ENCODE results near the gene KRT36. TPM values are rescaled to one million over a fixed set of nuclear protein-coding genes. Genes with fewer than 3 reads are reported as not detected.

KRT36 gene
- total RNA-seq, 1 donor from 2014 or later = not detected

DNA sequence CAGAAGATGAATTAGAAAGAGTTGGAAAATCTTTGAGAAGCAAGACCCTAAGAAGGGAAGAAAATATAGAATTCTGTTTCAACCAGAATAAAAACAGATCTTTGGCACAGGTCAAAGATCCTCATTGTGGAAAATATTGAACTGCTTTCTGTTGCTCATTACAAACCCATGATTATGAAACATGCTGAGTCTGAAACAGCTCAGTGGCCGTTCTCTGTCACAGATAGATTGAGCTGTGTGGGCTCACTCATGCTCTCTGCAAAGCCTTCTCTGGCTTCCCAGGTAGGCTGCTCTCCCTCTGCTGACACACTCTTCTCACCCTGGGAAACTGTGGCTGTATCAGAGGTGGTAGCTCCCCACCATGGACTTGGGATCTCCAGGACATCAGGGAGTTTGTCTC is 45.5 kb downstream of the KRT36 start:
- no peak overlapping the region for H3K27ac ChIP-seq
- no peak overlapping the region for H3K4me3 ChIP-seq
- H3K4me1 ChIP-seq = peaks cover 10% of the 10 kb centered on the region
- TF ChIP-seq POLR2A (IDR thresholded peaks at IDR 0.05) = no peak
- no peak for TF ChIP-seq POLR2AphosphoS5 (IDR thresholded peaks at IDR 0.05; ENCODE audit: insufficient read depth in 1 of 2, low read depth in 1 of 2)
- peak in 1 of 2 donors; percentile 52 for DNase-seq (ENCODE audit: extremely low spot score in 2 of 2)
- intact Hi-C loops (cut with DNase I) = no loop called here
- H3K27me3 ChIP-seq = no peaks in the 10 kb centered on the region
- H3K36me3 ChIP-seq = no peaks in the 10 kb centered on the region
- no peaks in the 10 kb centered on the region for H3K9me3 ChIP-seq

DNA sequence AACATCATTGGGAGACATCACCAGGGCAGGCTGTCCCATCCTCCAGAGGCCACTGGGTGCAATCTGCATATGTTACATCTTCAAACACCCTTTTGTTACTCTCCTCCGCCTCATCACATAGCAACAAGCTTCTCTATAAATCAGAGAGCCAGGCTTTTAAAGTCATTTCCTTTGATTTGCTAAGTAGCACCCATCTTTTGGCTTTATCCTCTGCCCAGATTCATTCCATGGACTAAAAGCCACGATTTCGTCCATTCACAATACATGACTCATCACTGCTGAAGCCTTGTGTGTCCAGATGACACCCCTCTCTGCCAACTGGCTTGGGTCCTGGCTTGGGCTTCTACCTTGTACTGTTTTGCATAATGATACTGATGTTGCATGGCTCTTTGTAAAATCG is 47.0 kb downstream of the KRT36 start:
- TF ChIP-seq POLR2A (IDR thresholded peaks at IDR 0.05) (no peak), POLR2AphosphoS5 (IDR thresholded peaks at IDR 0.05; ENCODE audit: insufficient read depth in 1 of 2, low read depth in 1 of 2) (no peak)
- TF ChIP-seq, protein P1, sequence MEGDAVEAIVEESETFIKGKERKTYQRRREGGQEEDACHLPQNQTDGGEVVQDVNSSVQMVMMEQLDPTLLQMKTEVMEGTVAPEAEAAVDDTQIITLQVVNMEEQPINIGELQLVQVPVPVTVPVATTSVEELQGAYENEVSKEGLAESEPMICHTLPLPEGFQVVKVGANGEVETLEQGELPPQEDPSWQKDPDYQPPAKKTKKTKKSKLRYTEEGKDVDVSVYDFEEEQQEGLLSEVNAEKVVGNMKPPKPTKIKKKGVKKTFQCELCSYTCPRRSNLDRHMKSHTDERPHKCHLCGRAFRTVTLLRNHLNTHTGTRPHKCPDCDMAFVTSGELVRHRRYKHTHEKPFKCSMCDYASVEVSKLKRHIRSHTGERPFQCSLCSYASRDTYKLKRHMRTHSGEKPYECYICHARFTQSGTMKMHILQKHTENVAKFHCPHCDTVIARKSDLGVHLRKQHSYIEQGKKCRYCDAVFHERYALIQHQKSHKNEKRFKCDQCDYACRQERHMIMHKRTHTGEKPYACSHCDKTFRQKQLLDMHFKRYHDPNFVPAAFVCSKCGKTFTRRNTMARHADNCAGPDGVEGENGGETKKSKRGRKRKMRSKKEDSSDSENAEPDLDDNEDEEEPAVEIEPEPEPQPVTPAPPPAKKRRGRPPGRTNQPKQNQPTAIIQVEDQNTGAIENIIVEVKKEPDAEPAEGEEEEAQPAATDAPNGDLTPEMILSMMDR (IDR thresholded peaks at IDR 0.05) = no peak
- intact Hi-C loops (cut with DNase I) = no loop called here
- H3K9me3 ChIP-seq = no peaks in the 10 kb centered on the region

DNA sequence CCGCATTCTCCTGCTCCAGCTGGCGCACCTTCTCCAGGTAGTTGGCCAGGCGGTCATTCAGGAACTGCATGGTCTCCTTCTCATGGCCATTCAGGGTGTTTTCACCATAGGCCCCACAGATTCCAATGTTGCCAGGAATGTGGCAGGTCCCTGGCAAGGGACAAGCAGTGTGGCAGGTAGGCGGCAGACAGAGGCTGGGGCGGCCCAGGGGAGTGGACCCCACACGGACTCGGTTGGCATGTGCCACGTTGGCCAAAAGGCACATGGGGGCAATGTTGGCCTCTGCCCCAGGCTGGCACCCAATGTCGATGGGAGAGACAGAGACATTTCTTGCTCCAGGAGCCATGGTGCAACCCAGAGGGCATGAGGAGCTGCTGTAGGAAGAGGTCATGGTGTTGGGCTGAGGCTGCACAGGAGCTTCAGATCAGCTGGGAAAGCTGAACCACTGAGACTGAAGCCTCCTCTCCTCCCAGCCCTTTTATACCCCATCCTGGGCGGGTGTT is 49.1 kb downstream of the KRT36 start, which contains the start of gene KRT38:
TSS of gene KRT38 (minus strand) at position 453 of the 503 bp plus-strand sequence. CDS start at position 391, 62 bp downstream.
- no peaks in the 10 kb centered on the region for H3K27me3 ChIP-seq
- no peak for DNase-seq (ENCODE audit: extremely low spot score in 2 of 2)
- H3K4me3 ChIP-seq = no peak within 1 kb of the TSS
- intact Hi-C loops (cut with DNase I) = no loop called here
- TF ChIP-seq POLR2AphosphoS5 (IDR thresholded peaks at IDR 0.05; ENCODE audit: insufficient read depth in 1 of 2, low read depth in 1 of 2) = no peak
- TF ChIP-seq POLR2A (IDR thresholded peaks at IDR 0.05) = no peak
- TF ChIP-seq, protein P1 (IDR thresholded peaks at IDR 0.05) = no peak
- no peaks in the 10 kb centered on the region for H3K4me1 ChIP-seq
- H3K27ac ChIP-seq = no peak within 1 kb of the TSS
- no peaks in the 10 kb centered on the region for H3K36me3 ChIP-seq
- H3K9me3 ChIP-seq = no peaks in the 10 kb centered on the region

More for the DNA sequence above, 47.0 kb downstream of the KRT36 start:
- peak in 1 of 2 donors; percentile 60 for DNase-seq (ENCODE audit: extremely low spot score in 2 of 2)
- peak overlapping the region; percentile 45 for H3K27ac ChIP-seq
- H3K27me3 ChIP-seq = no peaks in the 10 kb centered on the region
- H3K4me1 ChIP-seq = no peaks in the 10 kb centered on the region
- no peak overlapping the region for H3K4me3 ChIP-seq
- H3K36me3 ChIP-seq = no peaks in the 10 kb centered on the region

DNA sequence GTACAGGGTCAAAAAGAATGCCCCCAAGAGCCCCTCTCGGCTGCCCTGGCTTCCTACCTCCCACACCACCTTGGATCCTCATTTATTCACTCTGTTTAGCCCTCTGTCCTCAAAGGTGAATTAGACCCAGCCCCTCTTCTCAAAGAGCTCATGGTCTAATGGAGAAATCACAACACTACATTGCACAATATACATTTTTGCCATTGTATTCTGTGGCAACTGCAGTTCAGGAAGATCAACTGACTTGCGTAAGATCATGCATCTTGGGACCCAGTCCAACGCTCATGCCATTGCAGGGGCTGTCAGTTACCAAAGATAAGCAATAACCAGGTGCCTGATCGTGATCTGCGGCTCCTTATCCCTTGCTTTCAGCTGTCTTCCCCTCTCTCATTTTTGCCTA is 50.3 kb downstream of the KRT36 start:
- TF ChIP-seq POLR2AphosphoS5 (IDR thresholded peaks at IDR 0.05; ENCODE audit: insufficient read depth in 1 of 2, low read depth in 1 of 2) (no peak), POLR2A (IDR thresholded peaks at IDR 0.05) (no peak)
- TF ChIP-seq, protein P1 (IDR thresholded peaks at IDR 0.05) = no peak
- Histone ChIP-seq H3K27ac (no peak overlapping the region), H3K9me3 (no peaks in the 10 kb centered on the region), H3K36me3 (no peaks in the 10 kb centered on the region), H3K27me3 (no peaks in the 10 kb centered on the region), H3K4me3 (no peak overlapping the region), H3K4me1 (peaks cover under 1% of the 10 kb centered on the region)
- intact Hi-C loops (cut with DNase I) = no loop called here
- no peak for DNase-seq (ENCODE audit: extremely low spot score in 2 of 2)

DNA sequence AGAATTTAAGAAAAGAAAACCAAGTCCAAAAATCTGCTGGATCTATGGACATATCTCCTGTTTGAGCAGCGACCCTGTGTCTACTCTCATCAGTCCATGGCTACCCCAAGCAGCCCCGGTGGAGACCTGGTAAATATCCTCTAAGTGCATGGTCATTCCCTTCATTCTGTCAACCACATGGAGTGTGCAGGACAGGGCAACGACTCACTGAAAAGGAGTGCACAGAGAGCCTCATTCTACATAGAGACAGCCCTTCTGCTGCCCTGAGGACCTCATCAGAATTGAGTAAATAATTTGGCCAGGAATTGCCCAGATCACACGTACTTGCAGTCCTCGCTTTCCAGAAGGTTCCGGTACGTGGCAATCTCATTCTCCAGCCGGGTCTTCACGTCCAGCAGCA is 51.9 kb downstream of the KRT36 start:
- Histone ChIP-seq H3K27me3 (no peaks in the 10 kb centered on the region), H3K4me3 (no peak overlapping the region), H3K36me3 (no peaks in the 10 kb centered on the region), H3K4me1 (peaks cover 9% of the 10 kb centered on the region), H3K9me3 (no peaks in the 10 kb centered on the region), H3K27ac (no peak overlapping the region)
- no peak for DNase-seq (ENCODE audit: extremely low spot score in 2 of 2)
- TF ChIP-seq, protein P1 (IDR thresholded peaks at IDR 0.05) = no peak
- no peak for TF ChIP-seq POLR2AphosphoS5 (IDR thresholded peaks at IDR 0.05; ENCODE audit: insufficient read depth in 1 of 2, low read depth in 1 of 2)
- TF ChIP-seq POLR2A (IDR thresholded peaks at IDR 0.05) = no peak
- intact Hi-C loops (cut with DNase I) = no loop called here
